Measurements from ENCODE around the gene ELOVL3. TPM values are rescaled to one million over a fixed set of nuclear protein-coding genes. Genes with fewer than 3 reads are reported as not detected.
A peak's percentile ranks its signal among the peaks of the same experiment; 100 is the strongest.

The ELOVL3 gene
- total RNA-seq, 6 experiments from 2014 or later: not detected

DNA sequence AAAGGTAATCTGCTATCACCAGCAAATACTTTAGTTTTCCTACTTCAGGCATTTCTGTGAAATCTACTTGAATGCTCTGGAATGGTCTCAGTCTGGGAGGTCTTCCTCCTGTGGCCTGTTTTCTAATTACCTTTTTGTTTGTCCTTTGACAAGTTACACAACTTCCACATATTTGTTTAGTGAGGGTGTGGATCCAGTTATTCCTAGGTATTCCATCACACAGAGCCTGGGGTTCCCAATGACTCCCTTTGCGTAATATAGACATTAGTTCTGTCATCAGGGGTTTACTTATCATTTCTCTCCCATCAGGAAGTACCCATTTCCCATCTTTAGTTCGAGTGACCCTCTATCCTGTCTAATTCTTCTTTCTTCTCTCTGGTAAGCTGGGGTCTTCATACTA, 28.1 kb upstream of the ELOVL3 start:
- H3K27me3 ChIP-seq: no peaks in the 10 kb centered on the region
- no peak overlapping the region for H3K4me3 ChIP-seq
- intact Hi-C loops (cut with DNase I): no loop called here
- H3K36me3 ChIP-seq: no peaks in the 10 kb centered on the region
- TF ChIP-seq, protein P1, sequence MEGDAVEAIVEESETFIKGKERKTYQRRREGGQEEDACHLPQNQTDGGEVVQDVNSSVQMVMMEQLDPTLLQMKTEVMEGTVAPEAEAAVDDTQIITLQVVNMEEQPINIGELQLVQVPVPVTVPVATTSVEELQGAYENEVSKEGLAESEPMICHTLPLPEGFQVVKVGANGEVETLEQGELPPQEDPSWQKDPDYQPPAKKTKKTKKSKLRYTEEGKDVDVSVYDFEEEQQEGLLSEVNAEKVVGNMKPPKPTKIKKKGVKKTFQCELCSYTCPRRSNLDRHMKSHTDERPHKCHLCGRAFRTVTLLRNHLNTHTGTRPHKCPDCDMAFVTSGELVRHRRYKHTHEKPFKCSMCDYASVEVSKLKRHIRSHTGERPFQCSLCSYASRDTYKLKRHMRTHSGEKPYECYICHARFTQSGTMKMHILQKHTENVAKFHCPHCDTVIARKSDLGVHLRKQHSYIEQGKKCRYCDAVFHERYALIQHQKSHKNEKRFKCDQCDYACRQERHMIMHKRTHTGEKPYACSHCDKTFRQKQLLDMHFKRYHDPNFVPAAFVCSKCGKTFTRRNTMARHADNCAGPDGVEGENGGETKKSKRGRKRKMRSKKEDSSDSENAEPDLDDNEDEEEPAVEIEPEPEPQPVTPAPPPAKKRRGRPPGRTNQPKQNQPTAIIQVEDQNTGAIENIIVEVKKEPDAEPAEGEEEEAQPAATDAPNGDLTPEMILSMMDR (IDR thresholded peaks at IDR 0.05): no peak
- TF ChIP-seq POLR2A (IDR thresholded peaks at IDR 0.05): no peak
- no peaks in the 10 kb centered on the region for H3K4me1 ChIP-seq
- H3K27ac ChIP-seq: no peak overlapping the region
- WGBS (ENCODE audit: insufficient coverage, low coverage, low lambda C conversion rate, missing lambda C conversion rate): 44% methylated on average over 2 of the region's 2 CpGs
- DNase-seq (no peak), ATAC-seq (peak in 2 of 4 donors; percentile 28 to 67)
- H3K9me3 ChIP-seq: no peaks in the 10 kb centered on the region

DNA sequence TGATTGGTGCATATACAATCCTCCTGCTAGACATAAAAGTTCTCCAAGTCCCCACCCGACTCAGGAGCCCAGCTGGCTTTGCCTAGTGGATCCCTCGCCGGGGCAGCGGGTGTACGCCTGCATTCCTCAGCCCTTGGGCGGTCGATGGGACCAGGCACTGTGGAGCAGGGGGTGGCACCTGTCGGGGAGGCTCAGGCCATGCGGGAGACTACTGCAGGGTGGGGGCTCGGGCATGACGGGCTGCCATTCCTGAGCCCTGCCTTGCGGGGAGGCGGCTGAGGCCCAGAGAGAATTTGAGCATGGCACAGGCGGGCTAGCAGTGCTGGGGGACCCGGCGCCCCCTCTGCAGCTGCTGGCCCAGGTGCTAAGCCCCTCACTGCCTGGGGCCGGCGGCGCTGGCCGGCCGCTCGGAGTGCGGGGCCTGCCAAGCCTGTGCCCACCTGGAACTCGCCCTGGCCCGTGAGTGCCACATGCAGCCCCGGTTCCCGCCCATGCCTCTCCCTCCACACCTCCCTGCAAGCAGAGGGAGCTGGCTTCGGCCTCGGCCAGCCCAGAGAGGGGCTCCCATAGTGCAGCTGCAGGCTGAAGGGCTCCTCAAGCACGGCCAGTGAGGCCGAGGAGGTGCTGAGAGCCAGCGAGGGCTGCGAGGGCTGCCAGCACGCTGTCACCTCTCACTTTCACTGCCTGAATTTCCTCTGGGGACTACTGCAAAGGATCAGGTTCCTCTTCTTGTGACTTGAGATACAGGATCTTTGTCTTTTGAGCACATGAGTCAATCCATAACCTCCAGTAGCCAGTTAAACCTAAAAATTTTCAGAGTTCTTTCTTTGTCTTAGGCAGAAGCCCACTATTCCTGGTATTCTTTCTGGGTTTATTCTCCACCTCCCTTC, 25.1 kb upstream of the ELOVL3 start:
- no peaks in the 10 kb centered on the region for H3K9me3 ChIP-seq
- ATAC-seq (no peak), DNase-seq (no peak)
- H3K4me3 ChIP-seq: no peak overlapping the region
- no peak overlapping the region for H3K27ac ChIP-seq
- TF ChIP-seq, protein P1 (IDR thresholded peaks at IDR 0.05): no peak
- no peak for TF ChIP-seq POLR2A (IDR thresholded peaks at IDR 0.05)
- H3K36me3 ChIP-seq: no peaks in the 10 kb centered on the region
- WGBS (ENCODE audit: insufficient coverage, low coverage, low lambda C conversion rate, missing lambda C conversion rate): 62% methylated on average over 2 of the region's 34 CpGs
- no peaks in the 10 kb centered on the region for H3K27me3 ChIP-seq
- intact Hi-C loops (cut with DNase I): no loop called here
- H3K4me1 ChIP-seq: no peaks in the 10 kb centered on the region

DNA sequence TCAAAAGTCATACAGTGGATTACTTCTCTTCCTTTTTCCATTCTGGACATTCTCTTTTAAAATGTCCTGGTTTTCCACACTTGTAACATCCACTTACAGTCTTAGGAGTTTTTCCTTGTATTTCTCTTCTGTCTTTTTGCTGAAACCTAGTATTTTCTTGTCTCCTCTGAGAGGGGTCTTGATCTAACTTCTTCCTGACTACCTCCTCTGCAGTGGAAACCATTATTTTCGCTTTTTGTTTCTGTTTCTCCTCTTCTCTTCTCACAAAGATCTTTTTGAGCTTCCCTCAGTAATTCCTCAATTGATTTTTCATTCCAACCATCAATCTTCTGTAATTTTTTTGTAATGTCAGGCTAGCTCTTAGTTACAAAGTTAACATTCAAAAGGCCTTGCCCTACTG, 23.7 kb upstream of the ELOVL3 start:
- 91% methylated on average over 1 of the region's 1 CpG for WGBS (ENCODE audit: insufficient coverage, low coverage, low lambda C conversion rate, missing lambda C conversion rate)
- Histone ChIP-seq H3K9me3 (no peaks in the 10 kb centered on the region), H3K36me3 (no peaks in the 10 kb centered on the region), H3K4me3 (no peak overlapping the region), H3K27ac (no peak overlapping the region), H3K27me3 (no peaks in the 10 kb centered on the region), H3K4me1 (no peaks in the 10 kb centered on the region)
- no peak for ATAC-seq
- intact Hi-C loops (cut with DNase I): no loop called here
- no peak for DNase-seq
- TF ChIP-seq, protein P1 (IDR thresholded peaks at IDR 0.05): no peak
- TF ChIP-seq POLR2A (IDR thresholded peaks at IDR 0.05): no peak

DNA sequence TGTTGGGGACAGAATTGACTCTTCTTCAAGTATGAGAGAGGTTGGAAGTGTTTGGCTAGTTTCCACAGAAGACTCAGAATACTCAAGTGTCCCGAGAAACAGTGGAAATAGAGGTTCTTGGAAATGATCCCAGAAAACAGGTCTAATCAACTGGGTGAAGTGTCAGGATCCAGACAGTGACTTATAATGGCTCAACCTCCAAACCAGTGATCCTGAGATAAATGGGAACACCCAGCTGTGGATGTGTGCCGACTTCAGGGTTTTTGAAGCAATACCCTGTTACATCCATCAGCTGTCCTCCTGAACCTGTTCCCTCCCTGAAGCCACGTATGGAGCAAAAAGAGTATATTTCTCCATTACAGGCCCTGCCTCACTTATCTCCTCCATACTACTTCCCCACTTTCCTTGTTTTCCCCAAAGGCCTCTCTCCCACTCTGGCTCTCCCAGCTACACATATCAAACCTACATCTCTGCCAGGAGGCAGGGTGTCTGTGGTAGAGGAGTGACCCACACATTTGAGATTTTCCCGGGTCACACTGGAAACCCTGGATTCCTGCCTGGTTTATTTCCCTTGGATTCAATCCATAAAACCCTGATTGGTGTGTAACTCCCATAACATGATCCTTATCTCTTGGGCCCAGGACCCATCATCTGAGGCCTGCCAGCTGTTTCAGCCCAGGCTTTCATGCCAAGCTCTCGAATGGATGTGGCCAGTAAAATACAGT, 17.6 kb upstream of the ELOVL3 start:
- TF ChIP-seq, protein P1 (IDR thresholded peaks at IDR 0.05): no peak
- no peak for TF ChIP-seq POLR2A (IDR thresholded peaks at IDR 0.05)
- intact Hi-C loops (cut with DNase I): no loop called here
- no peak for ATAC-seq
- no peaks in the 10 kb centered on the region for H3K4me1 ChIP-seq
- no peak for DNase-seq
- no peak overlapping the region for H3K4me3 ChIP-seq
- H3K27ac ChIP-seq: no peak overlapping the region
- WGBS (ENCODE audit: insufficient coverage, low coverage, low lambda C conversion rate, missing lambda C conversion rate): 46% methylated on average over 5 of the region's 5 CpGs
- H3K36me3 ChIP-seq: no peaks in the 10 kb centered on the region
- no peaks in the 10 kb centered on the region for H3K9me3 ChIP-seq
- no peaks in the 10 kb centered on the region for H3K27me3 ChIP-seq
